IPS-20b (cell line): ENCODE measurements around the gene RBM14.
"Not testable (repeated sequence)": the region's sequence is repeated elsewhere in the genome, so short reads cannot be mapped to it uniquely, and the experiment has no call there.

ENCODE experiments used
- H3K27ac ChIP-seq: one replicate; pipeline ENCODE4 v1.5.1; 2013; ENCODE audit warnings: low read length
- H3K27me3 ChIP-seq: 2 replicates; pipeline ENCODE4 v1.6.1; 2013; ENCODE audit warnings: mild to moderate bottlenecking, low read length, inconsistent platforms; ENCODE audit not compliant: insufficient read depth
- H3K36me3 ChIP-seq: 2 replicates; pipeline ENCODE4 v1.6.1; 2013; ENCODE audit warnings: low read depth, mild to moderate bottlenecking, inconsistent platforms, low read length, moderate library complexity; ENCODE audit not compliant: insufficient read depth
- H3K4me1 ChIP-seq: 2 replicates; pipeline ENCODE4 v1.6.1; 2013; ENCODE audit warnings: mild to moderate bottlenecking, control low read depth, inconsistent platforms, low read length, moderate library complexity; ENCODE audit not compliant: insufficient read depth
- H3K4me3 ChIP-seq: 2 replicates; pipeline ENCODE4 v1.5.1; 2013; ENCODE audit warnings: mild to moderate bottlenecking, low read length, inconsistent platforms
- H3K9ac ChIP-seq: 2 replicates; pipeline ENCODE4 v1.6.1; 2013; ENCODE audit warnings: low read depth, mild to moderate bottlenecking, inconsistent platforms, low read length, moderate library complexity
- H3K9me3 ChIP-seq: 2 replicates; pipeline ENCODE4 v1.6.1; 2013; ENCODE audit warnings: mild to moderate bottlenecking, low read depth, low read length, inconsistent platforms; ENCODE audit not compliant: insufficient read depth

RBM14 gene

GRCh38 chr11:66639066-66639813 is 22.8 kb downstream of the RBM14 start:
- Histone ChIP-seq H3K9ac (peak overlapping the region; percentile 98), H3K9me3 (no peaks in the 10 kb centered on the region), H3K36me3 (peaks cover 71% of the 10 kb centered on the region)

GRCh38 chr11:66639814-66640340 is 23.4 kb downstream of the RBM14 start:
- H3K27ac ChIP-seq, H3K9me3 ChIP-seq, H3K27me3 ChIP-seq: not testable (repeated sequence)
- Histone ChIP-seq H3K4me1 (peaks cover 30% of the 10 kb centered on the region; the same call in 1 of the 2 replicates), H3K36me3 (peaks cover 71% of the 10 kb centered on the region), H3K9ac (peak overlapping the region; percentile 98; the same call in 1 of the 2 replicates), H3K4me3 (peak overlapping the region; percentile 94)

More at GRCh38 chr11:66639066-66639813, 22.8 kb downstream of the RBM14 start:
- Histone ChIP-seq H3K4me3 (peak overlapping the region; percentile 94), H3K4me1 (peaks cover 30% of the 10 kb centered on the region; the same call in 1 of the 2 replicates), H3K27me3 (no peaks in the 10 kb centered on the region), H3K27ac (peak overlapping the region; percentile 91)

GRCh38 chr11:66641834-66642233 is 25.4 kb downstream of the RBM14 start:
- Histone ChIP-seq H3K9ac (no peak overlapping the region), H3K27me3 (no peaks in the 10 kb centered on the region), H3K27ac (no peak overlapping the region), H3K36me3 (peaks cover 78% of the 10 kb centered on the region), H3K4me3 (peak overlapping the region; percentile 94), H3K4me1 (peaks cover 30% of the 10 kb centered on the region; the same call in 1 of the 2 replicates), H3K9me3 (no peaks in the 10 kb centered on the region)

GRCh38 chr11:66643745-66644437 is 27.5 kb downstream of the RBM14 start:
- Histone ChIP-seq H3K36me3 (peaks cover 96% of the 10 kb centered on the region), H3K9me3 (no peaks in the 10 kb centered on the region), H3K9ac (no peak overlapping the region), H3K4me3 (peak overlapping the region; percentile 2; the same call in 1 of the 2 replicates), H3K27ac (no peak overlapping the region), H3K4me1 (peaks cover 23% of the 10 kb centered on the region; the same call in 1 of the 2 replicates), H3K27me3 (no peaks in the 10 kb centered on the region)

GRCh38 chr11:66646828-66647227 is 30.4 kb downstream of the RBM14 start:
- H3K36me3 ChIP-seq = peaks cover 92% of the 10 kb centered on the region
- H3K27ac ChIP-seq = no peak overlapping the region
- H3K9me3 ChIP-seq = no peaks in the 10 kb centered on the region
- H3K9ac ChIP-seq = no peak overlapping the region
- H3K27me3 ChIP-seq = no peaks in the 10 kb centered on the region
- H3K4me1 ChIP-seq = peaks cover 7% of the 10 kb centered on the region; the same call in 1 of the 2 replicates
- H3K4me3 ChIP-seq = no peak overlapping the region

- Histone ChIP-seq H3K9ac (no peak overlapping the region), H3K4me3 (no peak overlapping the region), H3K27me3 (no peaks in the 10 kb centered on the region), H3K4me1 (no peaks in the 10 kb centered on the region), H3K27ac (no peak overlapping the region), H3K9me3 (no peaks in the 10 kb centered on the region), H3K36me3 (peaks cover 82% of the 10 kb centered on the region)
These were observed 33.5 kb downstream of the RBM14 start for GRCh38 chr11:66649903-66650302.

GRCh38 chr11:66651016-66651415 is 34.6 kb downstream of the RBM14 start:
- Histone ChIP-seq H3K36me3 (peaks cover 70% of the 10 kb centered on the region), H3K4me1 (no peaks in the 10 kb centered on the region), H3K9ac (no peak overlapping the region), H3K27me3 (no peaks in the 10 kb centered on the region), H3K9me3 (no peaks in the 10 kb centered on the region), H3K4me3 (no peak overlapping the region), H3K27ac (no peak overlapping the region)

GRCh38 chr11:66652651-66653050 is 36.2 kb downstream of the RBM14 start:
- no peaks in the 10 kb centered on the region for H3K9me3 ChIP-seq
- H3K27ac ChIP-seq = no peak overlapping the region
- no peak overlapping the region for H3K9ac ChIP-seq
- peaks cover 68% of the 10 kb centered on the region for H3K36me3 ChIP-seq
- no peak overlapping the region for H3K4me3 ChIP-seq
- no peaks in the 10 kb centered on the region for H3K4me1 ChIP-seq
- no peaks in the 10 kb centered on the region for H3K27me3 ChIP-seq

- no peak overlapping the region for H3K4me3 ChIP-seq
- H3K9me3 ChIP-seq = no peaks in the 10 kb centered on the region
- H3K36me3 ChIP-seq = peaks cover 69% of the 10 kb centered on the region
- no peaks in the 10 kb centered on the region for H3K27me3 ChIP-seq
- H3K27ac ChIP-seq = no peak overlapping the region
- H3K9ac ChIP-seq = no peak overlapping the region
- no peaks in the 10 kb centered on the region for H3K4me1 ChIP-seq
These were observed 36.7 kb downstream of the RBM14 start for GRCh38 chr11:66653123-66653522.

GRCh38 chr11:66659763-66660162 is 43.3 kb downstream of the RBM14 start:
- no peaks in the 10 kb centered on the region for H3K27me3 ChIP-seq
- H3K4me1 ChIP-seq = no peaks in the 10 kb centered on the region
- no peak overlapping the region for H3K9ac ChIP-seq
- no peak overlapping the region for H3K4me3 ChIP-seq
- no peak overlapping the region for H3K27ac ChIP-seq
- H3K36me3 ChIP-seq = peaks cover 66% of the 10 kb centered on the region
- no peaks in the 10 kb centered on the region for H3K9me3 ChIP-seq

GRCh38 chr11:66663741-66664296 is 47.4 kb downstream of the RBM14 start:
- H3K9ac ChIP-seq = no peak overlapping the region
- no peaks in the 10 kb centered on the region for H3K27me3 ChIP-seq
- peaks cover 84% of the 10 kb centered on the region for H3K36me3 ChIP-seq
- no peaks in the 10 kb centered on the region for H3K9me3 ChIP-seq
- H3K4me1 ChIP-seq = no peaks in the 10 kb centered on the region
- no peak overlapping the region for H3K27ac ChIP-seq
- no peak overlapping the region for H3K4me3 ChIP-seq
